HepG2 (cell line): ENCODE measurements around the gene ACTN4. TPM values are rescaled to one million over a fixed set of nuclear protein-coding genes. Genes with fewer than 3 reads are reported as not detected.
A peak's percentile ranks its signal among the peaks of the same experiment; 100 is the strongest.

ENCODE experiments used
- ATAC-seq: fragments of 200-7000 bp; cut with Tn5 transposase; 3 replicates; pipeline ENCODE4 v1.9.1; 2020; ENCODE audit warnings: mild to moderate bottlenecking, moderate library complexity
- BruUV-seq: library from RNA; stranded (reverse); fragments of 400-500 nt; replicated peaks from 2 replicates; lab custom pipeline; 2021; lab: Mats Ljungman, UMichigan
- CTCF ChIA-PET: fragments of 300-600 bp; formaldehyde crosslinking; extraction: SDS; loops from one replicate; lab custom pipeline; 2021; ENCODE audit warnings: low total read pairs, inconsistent platforms, low intra/inter-chr PET ratio; lab: Yijun Ruan, JAX
- POLR2A ChIA-PET: fragments of 350-600 bp; sonication (Branson Sonifier 250); formaldehyde crosslinking; loops from one replicate; lab custom pipeline; 2020; ENCODE audit warnings: antibody characterized with exemption, inconsistent platforms; lab: Yijun Ruan, JAX
- DNase-seq: peaks from one replicate; pipeline ENCODE4 v3.0.0-alpha.2; 2015; ENCODE audit warnings: low spot score
- FAIRE-seq: peaks from 3 replicates; lab custom pipeline; 2011; peaks lifted over from hg19 to GRCh38; lab: Jason Lieb, UNC
- H2AFZ ChIP-seq: one replicate; pipeline ENCODE4 v1.6.1; 2011; ENCODE audit warnings: low read length, inconsistent platforms
- H3K27ac ChIP-seq: fragments of 300-600 bp; 3 replicates; pipeline ENCODE4 v1.8.0; 2011; ENCODE audit warnings: mixed run types, mild to moderate bottlenecking, mixed read lengths, low read length, inconsistent platforms; ENCODE audit not compliant: insufficient read depth; ENCODE audit errors: extremely low read length
- H3K27me3 ChIP-seq, 2 experiments: fragments of 200-600 bp in 1 of 2; 2 replicates in 1 of 2; 3 replicates in 1 of 2; pipeline versions ENCODE4 v1.6.0 to v1.8.0; 2011; ENCODE audit warnings: low read length in 2 of 2, mild to moderate bottlenecking in 2 of 2, moderate library complexity in 2 of 2, inconsistent platforms in 1 of 2; ENCODE audit not compliant: insufficient read depth in 2 of 2, control insufficient read depth in 1 of 2
- H3K36me3 ChIP-seq, 2 experiments: fragments of 200-600 bp in 1 of 2; replicated peaks in 1 of 2; 2 replicates in 1 of 2; 3 replicates in 1 of 2; pipeline versions ENCODE4 v1.5.1 to v1.8.0; 2011; ENCODE audit warnings: low read length in 2 of 2, inconsistent platforms in 1 of 2; ENCODE audit not compliant: insufficient read depth in 2 of 2, control insufficient read depth in 1 of 2
- H3K4me1 ChIP-seq: 2 replicates; pipeline ENCODE4 v1.5.1; 2012; ENCODE audit warnings: low read length, inconsistent platforms; ENCODE audit not compliant: insufficient read depth
- H3K4me2 ChIP-seq: 2 replicates; pipeline ENCODE4 v1.6.0; 2011; ENCODE audit warnings: low read depth, low read length, inconsistent platforms
- H3K4me3 ChIP-seq, 3 experiments: fragments of 200-600 bp in 1 of 3; sonication (generic), shearing (Covaris generic) in 1 of 3; replicated peaks in 1 of 3; 2 replicates each; pipeline ENCODE4 v1.5.1; 2011 to 2016; ENCODE audit warnings: low read length in 3 of 3, inconsistent platforms in 2 of 3, low read depth in 2 of 3, mild to moderate bottlenecking in 2 of 3, control low read depth in 1 of 3, mixed read lengths in 1 of 3; ENCODE audit not compliant: insufficient read depth in 1 of 3
- H3K79me2 ChIP-seq: one replicate; pipeline ENCODE4 v1.6.1; 2011; ENCODE audit warnings: low read length, inconsistent platforms; ENCODE audit not compliant: insufficient read depth
- H3K9ac ChIP-seq: 2 replicates; pipeline ENCODE4 v1.6.0; 2011; ENCODE audit warnings: mild to moderate bottlenecking, low read depth, low read length, inconsistent platforms; ENCODE audit not compliant: insufficient read depth
- H3K9me3 ChIP-seq: 2 replicates; pipeline ENCODE4 v1.5.1; 2012; ENCODE audit warnings: mild to moderate bottlenecking, low read length
- H4K20me1 ChIP-seq: 2 replicates; pipeline ENCODE4 v1.6.0; 2011; ENCODE audit warnings: inconsistent platforms, mild to moderate bottlenecking, low read length, moderate library complexity; ENCODE audit not compliant: insufficient read depth
- FOXA3 ChIP-seq: IDR thresholded peaks from 2 replicates; pipeline ENCODE4 v1.6.1; 2016; ENCODE audit warnings: missing genetic modification reagents, missing compliant biosample characterization
- GLI4 ChIP-seq: sonication (generic); formaldehyde crosslinking; IDR thresholded peaks from 2 replicates; pipeline ENCODE4 v1.5.1; 2020; ENCODE audit warnings: missing genetic modification reagents, mild to moderate bottlenecking, moderate library complexity, borderline replicate concordance
- MLLT10 ChIP-seq: sonication (generic); formaldehyde crosslinking; IDR thresholded peaks from 2 replicates; pipeline ENCODE4 v1.4.0; 2020; ENCODE audit warnings: missing genetic modification reagents
- MTA1 ChIP-seq: sonication (generic); formaldehyde crosslinking; IDR thresholded peaks from 2 replicates; pipeline ENCODE4 v1.4.0; 2020; ENCODE audit warnings: missing genetic modification reagents, mild to moderate bottlenecking, borderline replicate concordance
- NR2F6 ChIP-seq, 2 experiments: IDR thresholded peaks; 2 replicates each; pipeline ENCODE4 v1.6.1; 2016; ENCODE audit warnings: antibody characterized with exemption in 1 of 2, mild to moderate bottlenecking in 1 of 2
- PRMT3 ChIP-seq: sonication (generic); formaldehyde crosslinking; IDR thresholded peaks from 2 replicates; pipeline ENCODE4 v1.8.1; 2022; ENCODE audit warnings: low read depth, mild to moderate bottlenecking, moderate library complexity, missing genetic modification reagents, borderline replicate concordance
- SIX1 ChIP-seq: sonication (generic); formaldehyde crosslinking; IDR thresholded peaks from 2 replicates; pipeline ENCODE4 v1.4.0; 2020; ENCODE audit warnings: missing genetic modification reagents, borderline replicate concordance
- ZC3H4 ChIP-seq: sonication (generic); formaldehyde crosslinking; IDR thresholded peaks from 2 replicates; pipeline ENCODE4 v1.4.0; 2020; ENCODE audit warnings: missing genetic modification reagents, borderline replicate concordance
- ZNF101 ChIP-seq: sonication (generic); formaldehyde crosslinking; IDR thresholded peaks from 2 replicates; pipeline ENCODE4 v1.4.0; 2020; ENCODE audit warnings: mild to moderate bottlenecking, low read depth, missing genetic modification reagents, borderline replicate concordance
- ZNF263 ChIP-seq: sonication (generic); formaldehyde crosslinking; IDR thresholded peaks from 2 replicates; pipeline ENCODE4 v1.4.0; 2020; ENCODE audit warnings: missing genetic modification reagents
- ZNF382 ChIP-seq: sonication (generic); formaldehyde crosslinking; IDR thresholded peaks from 2 replicates; pipeline ENCODE4 v1.5.0; 2020; ENCODE audit warnings: missing genetic modification reagents, mild to moderate bottlenecking, borderline replicate concordance
- ZNF781 ChIP-seq: sonication (generic); formaldehyde crosslinking; IDR thresholded peaks from 2 replicates; pipeline ENCODE4 v1.5.1; 2020; ENCODE audit warnings: borderline replicate concordance, mild to moderate bottlenecking, missing genetic modification reagents; ENCODE audit errors: not compliant biosample characterization
- ZNF883 ChIP-seq: sonication (generic); formaldehyde crosslinking; IDR thresholded peaks from 2 replicates; pipeline ENCODE4 v1.5.1; 2020; ENCODE audit warnings: mild to moderate bottlenecking, missing genetic modification reagents; ENCODE audit errors: not compliant biosample characterization
- WGBS: methylation state at CpG from one replicate; pipeline ENCODE4 v1.1.6; 2017; ENCODE audit warnings: low lambda C conversion rate; 5-methylcytosine and 5-hydroxymethylcytosine counted together
- in situ Hi-C: cut with HindIII; loops from 2 replicates; pipeline ENCODE4 v1.10.0; 2017; ENCODE audit warnings: low pct_unique_long_range_greater_than_20kb; ENCODE audit not compliant: extremely low pct_ligation_motif_present
- intact Hi-C: fragments of 100-400 bp; cut with micrococcal nuclease; formaldehyde crosslinking; loops from one replicate; pipeline ENCODE4 v1.10.0; 2022; ENCODE audit not compliant: unreplicated experiment
- polyA plus RNA-seq, 8 experiments: library from polyadenylated mRNA; depleted of rRNA in 3 of 8; stranded (reverse) in 7 of 8; unstranded in 1 of 8; fragments of >200 nt; fragmentation: Illumina TruSeq in 4 of 8; extraction: Trizol in 4 of 8; gene quantifications; 2 replicates each; pipeline versions ENCODE4 v1.2.1 to v1.2.3, GENCODE V29; 2011 to 2016; ENCODE audit warnings: low read depth in 4 of 8, missing spikeins in 1 of 8, mixed read lengths in 1 of 8; ENCODE audit not compliant: insufficient read depth in 1 of 8
- total RNA-seq, 5 experiments: library from RNA; depleted of rRNA; stranded (reverse); fragments of >200 nt; fragmentation: Illumina TruSeq; extraction: Trizol; gene quantifications; 2 replicates each; pipeline ENCODE4 v1.2.3, GENCODE V29; 2016; ENCODE audit warnings: low read depth in 1 of 5

Gene ACTN4
- total and polyA plus RNA-seq, 2 of the 13 experiments (the other 11 are each of a cell fraction or from before 2014, with no cell fraction given), result 171 to 192 TPM

DNA sequence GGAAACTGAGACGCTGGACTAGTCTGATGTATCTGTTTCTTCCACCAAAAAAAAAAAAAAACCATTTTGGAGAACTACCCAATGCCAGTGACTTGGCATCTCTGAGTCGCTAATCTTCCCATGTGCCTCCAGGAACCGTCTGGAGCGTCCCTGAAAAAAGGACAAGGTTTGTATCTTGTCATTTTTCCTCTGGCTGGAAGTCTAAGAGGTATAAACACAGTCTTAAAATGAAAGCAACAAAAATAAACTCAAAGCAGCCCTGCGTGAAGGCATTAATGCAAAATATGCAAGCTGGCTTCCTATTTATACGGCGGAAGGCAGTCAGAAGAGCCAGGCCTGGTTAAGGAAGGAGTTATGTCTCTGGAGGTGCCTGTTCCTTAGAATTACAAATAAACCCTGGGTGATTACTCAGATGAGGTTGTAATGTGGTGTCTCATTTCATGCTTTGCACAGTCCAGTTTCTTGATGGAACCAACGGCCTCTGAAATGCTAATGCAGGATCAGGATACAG lies 20.3 kb downstream of the ACTN4 start:
- CTCF ChIA-PET, result no interaction called here
- FAIRE-seq, result no peak
- ATAC-seq, result no peak

DNA sequence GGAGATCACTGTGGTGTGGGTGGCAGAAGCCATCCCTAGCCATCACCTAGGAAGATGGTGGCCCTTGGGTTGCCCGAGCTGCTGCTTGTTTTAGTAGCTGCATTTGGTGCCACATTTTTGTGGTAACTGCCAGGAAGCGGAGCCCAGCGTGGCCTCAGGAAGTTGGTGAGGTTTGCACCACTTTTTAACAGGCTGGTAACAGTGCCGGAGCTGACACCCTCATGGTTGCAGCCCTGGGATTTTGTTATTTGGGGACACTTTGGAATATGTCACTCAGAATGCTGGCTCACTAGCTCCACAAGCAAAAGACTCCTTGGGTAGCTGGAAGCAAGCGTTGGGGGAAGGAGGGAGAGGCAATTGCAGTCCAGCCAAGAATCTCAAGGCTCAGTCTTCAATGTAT lies 22.1 kb downstream of the ACTN4 start:
- H3K79me2 ChIP-seq, result peaks cover 90% of the 10 kb centered on the region
- no peak for ATAC-seq
- H3K9ac ChIP-seq, result no peak overlapping the region
- TF ChIP-seq SIX1 (CRISPR knock-in tag) (no peak), MTA1 (CRISPR knock-in tag) (no peak), MLLT10 (CRISPR knock-in tag) (no peak), NR2F6 (IDR thresholded peaks at IDR 0.05) (no peak), NR2F6 (CRISPR knock-in tag; IDR thresholded peaks at IDR 0.05) (no peak), ZNF101 (CRISPR knock-in tag) (no peak), ZNF382 (no peak), ZNF263 (no peak), GLI4 (CRISPR knock-in tag) (no peak)
- TF ChIP-seq, all 625 proteins: peak for 0
- no peaks in the 10 kb centered on the region for H3K9me3 ChIP-seq
- no peak for FAIRE-seq
- POLR2A ChIA-PET, result interaction anchor here (3.2 to 3.6 kb wide), 2 partner anchors 10 to 21 kb away, joined by 21 to 36 read pairs; partner anchors contain the start of gene ACTN4
- intact Hi-C loops, result no loop called here
- H2AFZ ChIP-seq, result no peak overlapping the region
- peaks cover 59% of the 10 kb centered on the region for H4K20me1 ChIP-seq
- 82% methylated on average over 2 of the region's 5 CpGs for WGBS
- peaks cover 87% of the 10 kb centered on the region for H3K4me1 ChIP-seq
- H3K27me3 ChIP-seq, result no peaks in the 10 kb centered on the region
- no peak for DNase-seq
- no peak overlapping the region for H3K4me3 ChIP-seq
- in situ Hi-C loops, result no loop called here
- CTCF ChIA-PET, result no interaction called here
- peak overlapping the region; percentile 35 for H3K27ac ChIP-seq
- H3K36me3 ChIP-seq, result peaks cover 10 to 38% of the 10 kb centered on the region in 2 experiments
- H3K4me2 ChIP-seq, result no peak overlapping the region
- BruUV-seq, result no TSS peak

More for the DNA sequence above, 20.3 kb downstream of the ACTN4 start:
- Histone ChIP-seq H3K4me1 (peaks cover 93% of the 10 kb centered on the region), H3K27me3 (no peaks in the 10 kb centered on the region), H3K27ac (no peak overlapping the region), H3K9ac (no peak overlapping the region), H3K79me2 (peaks cover 96% of the 10 kb centered on the region), H3K36me3 (peaks cover 15 to 46% of the 10 kb centered on the region in 2 experiments), H2AFZ (no peak overlapping the region), H3K4me3 (no peak overlapping the region), H4K20me1 (peaks cover 71% of the 10 kb centered on the region), H3K4me2 (no peak overlapping the region), H3K9me3 (no peaks in the 10 kb centered on the region)
- no peak for DNase-seq
- POLR2A ChIA-PET, result interaction anchor here (1.2 to 1.9 kb wide), 2 partner anchors 15 to 34 kb away, joined by 4 to 13 read pairs; no protein-coding TSS in a partner anchor
- WGBS, result 97% methylated on average over 8 of the region's 8 CpGs
- TSS peak; percentile 15 for BruUV-seq
- intact Hi-C loops, result no loop called here
- in situ Hi-C loops, result no loop called here
- no peak for TF ChIP-seq ZC3H4 (CRISPR knock-in tag)
- TF ChIP-seq PRMT3, result no peak
- no peak for TF ChIP-seq FOXA3
- TF ChIP-seq ZNF781 (CRISPR knock-in tag), result no peak
- no peak for TF ChIP-seq ZNF263
- TF ChIP-seq ZNF883, result no peak
